DND-41 (cell line): ENCODE measurements around the gene ANKRD33.

Source experiments
- ATAC-seq: fragments of 200-7000 bp; cut with Tn5 transposase; 3 replicates; pipeline ENCODE4 v1.9.1; 2021; ENCODE audit warnings: low read depth; ENCODE audit not compliant: insufficient read depth
- DNase-seq: peaks from one replicate; pipeline ENCODE4 v3.0.0-alpha.2; 2020
- H2AFZ ChIP-seq: 2 replicates; pipeline ENCODE4 v1.6.0; 2012; ENCODE audit warnings: low read depth, low read length
- H3K27ac ChIP-seq: 2 replicates; pipeline ENCODE4 v1.5.1; 2012; ENCODE audit warnings: low read length, inconsistent platforms
- H3K27me3 ChIP-seq: fragments of 200-600 bp; sonication (generic); 2 replicates; pipeline ENCODE4 v1.6.0; 2012; ENCODE audit warnings: low read length, mild to moderate bottlenecking, inconsistent platforms; ENCODE audit not compliant: insufficient read depth, poor library complexity
- H3K36me3 ChIP-seq: 2 replicates; pipeline ENCODE4 v1.5.1; 2012; ENCODE audit warnings: low read length, inconsistent platforms; ENCODE audit not compliant: insufficient read depth
- H3K4me1 ChIP-seq: 2 replicates; pipeline ENCODE4 v1.5.1; 2012; ENCODE audit warnings: mild to moderate bottlenecking, low read length; ENCODE audit not compliant: insufficient read depth
- H3K4me2 ChIP-seq: 2 replicates; pipeline ENCODE4 v1.6.0; 2012; ENCODE audit warnings: mild to moderate bottlenecking, moderate library complexity, low read length, inconsistent platforms; ENCODE audit not compliant: insufficient read depth
- H3K4me3 ChIP-seq, 2 experiments: fragments of 200-600 bp in 1 of 2; shearing (Covaris generic) in 1 of 2; 2 replicates each; pipeline ENCODE4 v1.5.1; 2012 to 2016; ENCODE audit warnings: inconsistent platforms in 2 of 2, low read length in 2 of 2, mild to moderate bottlenecking in 2 of 2, low read depth in 1 of 2, moderate library complexity in 1 of 2
- H3K79me2 ChIP-seq: 2 replicates; pipeline ENCODE4 v1.6.0; 2012; ENCODE audit warnings: low read length, inconsistent platforms; ENCODE audit not compliant: insufficient read depth
- H3K9ac ChIP-seq: 2 replicates; pipeline ENCODE4 v1.6.0; 2012; ENCODE audit warnings: low read depth, mild to moderate bottlenecking, inconsistent platforms, low read length, moderate library complexity
- H3K9me3 ChIP-seq: 2 replicates; pipeline ENCODE4 v1.5.1; 2012; ENCODE audit warnings: low read length, moderate library complexity, mild to moderate bottlenecking, inconsistent platforms; ENCODE audit not compliant: insufficient read depth, severe bottlenecking
- H4K20me1 ChIP-seq: 2 replicates; pipeline ENCODE4 v1.6.0; 2012; ENCODE audit warnings: low read length; ENCODE audit not compliant: insufficient read depth
- CTCF ChIP-seq: IDR thresholded peaks from 2 replicates; pipeline ENCODE4 v1.5.1; 2012; ENCODE audit warnings: borderline replicate concordance, low read length, moderate library complexity, mild to moderate bottlenecking; ENCODE audit not compliant: poor library complexity, severe bottlenecking; ENCODE audit errors: extremely low read depth
- EZH2 ChIP-seq: IDR thresholded peaks from 3 replicates; pipeline ENCODE4 v1.6.1; 2012; ENCODE audit warnings: borderline replicate concordance, low read depth, mild to moderate bottlenecking, moderate library complexity, low read length, inconsistent platforms; ENCODE audit not compliant: severe bottlenecking

Gene ANKRD33

GRCh38 chr12:51840966-51841365, 46.9 kb upstream of the ANKRD33 start:
- Histone ChIP-seq H3K4me1 (no peaks in the 10 kb centered on the region), H3K4me3 (no peak overlapping the region), H3K27ac (no peak overlapping the region), H3K9me3 (no peaks in the 10 kb centered on the region), H3K4me2 (no peak overlapping the region), H3K27me3 (peaks cover 4% of the 10 kb centered on the region), H4K20me1 (no peaks in the 10 kb centered on the region), H3K9ac (no peak overlapping the region), H3K36me3 (no peaks in the 10 kb centered on the region), H2AFZ (no peak overlapping the region), H3K79me2 (no peaks in the 10 kb centered on the region)
- DNase-seq (no peak), ATAC-seq (no peak)
- TF ChIP-seq CTCF (no peak), EZH2 (no peak)

- DNase-seq (no peak), ATAC-seq (no peak)
- TF ChIP-seq CTCF (no peak), EZH2 (no peak)
- Histone ChIP-seq H3K4me2 (no peak overlapping the region), H3K27me3 (peaks cover 8% of the 10 kb centered on the region), H3K27ac (no peak overlapping the region), H3K79me2 (no peaks in the 10 kb centered on the region), H2AFZ (no peak overlapping the region), H3K4me3 (no peak overlapping the region), H3K9ac (no peak overlapping the region), H4K20me1 (no peaks in the 10 kb centered on the region), H3K4me1 (peaks cover 5% of the 10 kb centered on the region), H3K9me3 (no peaks in the 10 kb centered on the region), H3K36me3 (no peaks in the 10 kb centered on the region)
These were observed 46.2 kb upstream of the ANKRD33 start for GRCh38 chr12:51841727-51842126.

GRCh38 chr12:51844854-51845253, 43.0 kb upstream of the ANKRD33 start:
- Histone ChIP-seq H3K4me1 (peaks cover 10% of the 10 kb centered on the region), H3K9me3 (no peaks in the 10 kb centered on the region), H4K20me1 (no peaks in the 10 kb centered on the region), H3K4me3 (no peak overlapping the region), H3K9ac (no peak overlapping the region), H2AFZ (no peak overlapping the region), H3K79me2 (no peaks in the 10 kb centered on the region), H3K36me3 (no peaks in the 10 kb centered on the region), H3K27ac (no peak overlapping the region), H3K27me3 (peaks cover 8% of the 10 kb centered on the region), H3K4me2 (no peak overlapping the region)
- DNase-seq (no peak), ATAC-seq (no peak)
- TF ChIP-seq EZH2 (no peak), CTCF (no peak)

- Histone ChIP-seq H3K4me2 (no peak overlapping the region), H3K4me3 (no peak overlapping the region), H4K20me1 (no peaks in the 10 kb centered on the region), H3K27me3 (peaks cover 8% of the 10 kb centered on the region), H3K9ac (no peak overlapping the region), H3K36me3 (no peaks in the 10 kb centered on the region), H3K4me1 (peaks cover 10% of the 10 kb centered on the region), H3K9me3 (no peaks in the 10 kb centered on the region), H2AFZ (no peak overlapping the region), H3K79me2 (no peaks in the 10 kb centered on the region), H3K27ac (no peak overlapping the region)
- DNase-seq, result no peak
- TF ChIP-seq EZH2 (no peak), CTCF (no peak)
- ATAC-seq, result no peak
These were observed 42.4 kb upstream of the ANKRD33 start for GRCh38 chr12:51845482-51845881.
